Bronchial epithelial cell (primary cell): ENCODE measurements around the gene DNAAF8. TPM values are rescaled to one million over a fixed set of nuclear protein-coding genes. Genes with fewer than 3 reads are reported as not detected.

Experiments used
- DNase-seq: peaks from one replicate; pipeline ENCODE4 v3.0.0-alpha.2; 2010; ENCODE audit warnings: low read depth
- FAIRE-seq: peaks from 2 replicates; lab custom pipeline; 2011; peaks lifted over from hg19 to GRCh38; lab: Jason Lieb, UNC
- H3K27me3 ChIP-seq: 2 replicates; pipeline ENCODE4 v1.5.1; 2011; ENCODE audit warnings: low read length; ENCODE audit not compliant: control insufficient read depth, insufficient read depth
- H3K36me3 ChIP-seq: 2 replicates; pipeline ENCODE4 v1.5.1; 2011; ENCODE audit warnings: low read length; ENCODE audit not compliant: control insufficient read depth, insufficient read depth
- H3K4me3 ChIP-seq: 2 replicates; pipeline ENCODE4 v1.5.1; 2011; ENCODE audit warnings: mild to moderate bottlenecking, low read depth, low read length, control low read depth
- CTCF ChIP-seq: IDR thresholded peaks from 2 replicates; pipeline ENCODE4 v1.5.1; 2011; ENCODE audit warnings: mild to moderate bottlenecking, moderate library complexity, low read length, control low read depth, inconsistent platforms; ENCODE audit not compliant: insufficient read depth, severe bottlenecking
- total RNA-seq: library from RNA; depleted of rRNA; stranded (reverse); fragments of >200 nt; gene quantifications from 2 replicates; pipeline ENCODE4 v1.2.1, GENCODE V29; 2014

The DNAAF8 gene
- total RNA-seq, 1 donor from 2014 or later, result under 0.01 TPM

DNA sequence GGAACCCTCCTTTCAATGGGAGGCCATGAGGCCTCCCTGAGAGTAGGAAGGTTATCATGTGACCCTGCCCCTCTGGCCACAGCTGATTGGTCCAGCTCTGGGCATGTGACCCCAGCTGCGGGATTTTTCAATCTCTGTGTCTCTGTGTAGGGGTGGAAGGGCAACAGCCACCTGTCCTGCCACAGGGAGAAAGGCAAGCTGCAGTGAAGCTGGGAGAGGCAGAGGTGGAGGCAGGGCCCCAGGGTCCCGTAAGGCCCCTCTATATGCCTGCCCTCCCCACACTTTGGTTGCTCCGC lies 10.9 kb downstream of the DNAAF8 start:
- Histone ChIP-seq H3K36me3 (no peaks in the 10 kb centered on the region), H3K27me3 (no peaks in the 10 kb centered on the region), H3K4me3 (no peak overlapping the region)
- TF ChIP-seq CTCF, result no peak
- DNase-seq (no peak), FAIRE-seq (no peak)

- Histone ChIP-seq H3K4me3 (no peak overlapping the region), H3K27me3 (no peaks in the 10 kb centered on the region), H3K36me3 (peaks cover 3% of the 10 kb centered on the region)
- no peak for FAIRE-seq
- no peak for TF ChIP-seq CTCF
- DNase-seq, result no peak
These were observed 11.9 kb downstream of the DNAAF8 start for GRCh38 chr16:4746215-4746614.

- FAIRE-seq (no peak), DNase-seq (no peak)
- no peaks in the 10 kb centered on the region for H3K27me3 ChIP-seq
- TF ChIP-seq CTCF, result no peak
- peaks cover 4% of the 10 kb centered on the region for H3K36me3 ChIP-seq
- H3K4me3 ChIP-seq, result no peak overlapping the region
These were observed 12.7 kb downstream of the DNAAF8 start for GRCh38 chr16:4746991-4747574.

DNA sequence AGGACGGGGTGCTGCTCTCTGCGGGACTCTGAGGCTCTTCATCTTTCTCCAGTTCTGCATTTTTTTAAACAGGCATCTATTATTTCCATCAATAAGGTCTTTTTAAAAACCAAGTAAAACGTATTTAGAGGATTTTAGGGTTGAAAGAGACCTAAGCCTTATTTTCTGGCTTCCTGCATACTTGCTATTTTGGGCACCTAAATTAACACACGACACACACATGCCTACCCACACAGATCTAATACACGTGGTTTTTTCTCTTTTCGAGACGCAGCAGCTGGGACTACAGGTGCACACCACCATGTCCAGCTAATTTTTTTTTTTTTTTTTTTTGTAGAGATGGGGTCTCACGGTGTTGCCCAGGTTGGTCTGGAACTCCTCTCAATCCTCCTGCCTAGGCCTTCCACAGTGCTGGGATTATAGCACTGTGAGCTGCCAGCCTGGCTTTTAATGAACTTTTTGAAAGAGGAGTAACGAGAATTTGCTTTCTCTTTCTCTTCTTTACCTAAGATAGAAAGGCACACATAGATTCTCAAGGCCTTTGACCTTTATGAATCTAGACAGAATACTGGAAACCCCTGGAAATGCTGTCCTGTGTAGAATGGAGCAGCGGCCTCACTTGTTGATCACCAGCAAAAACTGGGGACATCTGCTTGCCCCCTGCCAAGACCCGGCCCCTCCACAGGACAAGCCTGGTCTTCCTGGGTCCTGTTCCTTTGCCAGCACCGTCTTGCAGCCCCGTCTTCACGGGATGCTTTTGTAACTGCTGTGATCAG lies 13.8 kb downstream of the DNAAF8 start:
- DNase-seq (no peak), FAIRE-seq (no peak)
- Histone ChIP-seq H3K27me3 (no peaks in the 10 kb centered on the region), H3K36me3 (peaks cover 8% of the 10 kb centered on the region), H3K4me3 (no peak overlapping the region)
- no peak for TF ChIP-seq CTCF

- peaks cover 13% of the 10 kb centered on the region for H3K36me3 ChIP-seq
- no peak for TF ChIP-seq CTCF
- peak; percentile 47 for FAIRE-seq
These were observed 14.5 kb downstream of the DNAAF8 start for GRCh38 chr16:4748682-4749411.

More at GRCh38 chr16:4748682-4749411, 14.5 kb downstream of the DNAAF8 start:
- no peaks in the 10 kb centered on the region for H3K27me3 ChIP-seq
- DNase-seq, result no peak
- H3K4me3 ChIP-seq, result no peak overlapping the region
